Memory B cell (primary cell): ENCODE data around the gene RAB32.

Experiments used
- ATAC-seq: fragments of 150-1000 bp; cut with Tn5 transposase; 2 replicates; pipeline ENCODE4 v1.10.0; 2021; ENCODE audit warnings: low read depth, mild to moderate bottlenecking, moderate library complexity
- DNase-seq, 2 donors: peaks; one replicate each; pipeline ENCODE4 v3.0.0; 2022; ENCODE audit warnings: low spot score in 2 of 2
- H3K27ac Mint-ChIP-seq: one replicate; pipeline ENCODE4 v1.8.0; 2022; ENCODE audit warnings: mild to moderate bottlenecking, moderate library complexity, mixed read lengths
- H3K27me3 Mint-ChIP-seq: one replicate; pipeline ENCODE4 v1.8.0; 2022; ENCODE audit warnings: mixed read lengths
- H3K36me3 Mint-ChIP-seq: one replicate; pipeline ENCODE4 v1.8.0; 2022; ENCODE audit warnings: mild to moderate bottlenecking, mixed read lengths
- H3K4me1 Mint-ChIP-seq: one replicate; pipeline ENCODE4 v1.8.0; 2022; ENCODE audit warnings: mixed read lengths
- H3K4me3 Mint-ChIP-seq: one replicate; pipeline ENCODE4 v1.8.0; 2022; ENCODE audit warnings: mild to moderate bottlenecking, moderate library complexity, mixed read lengths
- H3K9me3 Mint-ChIP-seq: one replicate; pipeline ENCODE4 v1.8.0; 2022; ENCODE audit warnings: mixed read lengths

The RAB32 gene

DNA sequence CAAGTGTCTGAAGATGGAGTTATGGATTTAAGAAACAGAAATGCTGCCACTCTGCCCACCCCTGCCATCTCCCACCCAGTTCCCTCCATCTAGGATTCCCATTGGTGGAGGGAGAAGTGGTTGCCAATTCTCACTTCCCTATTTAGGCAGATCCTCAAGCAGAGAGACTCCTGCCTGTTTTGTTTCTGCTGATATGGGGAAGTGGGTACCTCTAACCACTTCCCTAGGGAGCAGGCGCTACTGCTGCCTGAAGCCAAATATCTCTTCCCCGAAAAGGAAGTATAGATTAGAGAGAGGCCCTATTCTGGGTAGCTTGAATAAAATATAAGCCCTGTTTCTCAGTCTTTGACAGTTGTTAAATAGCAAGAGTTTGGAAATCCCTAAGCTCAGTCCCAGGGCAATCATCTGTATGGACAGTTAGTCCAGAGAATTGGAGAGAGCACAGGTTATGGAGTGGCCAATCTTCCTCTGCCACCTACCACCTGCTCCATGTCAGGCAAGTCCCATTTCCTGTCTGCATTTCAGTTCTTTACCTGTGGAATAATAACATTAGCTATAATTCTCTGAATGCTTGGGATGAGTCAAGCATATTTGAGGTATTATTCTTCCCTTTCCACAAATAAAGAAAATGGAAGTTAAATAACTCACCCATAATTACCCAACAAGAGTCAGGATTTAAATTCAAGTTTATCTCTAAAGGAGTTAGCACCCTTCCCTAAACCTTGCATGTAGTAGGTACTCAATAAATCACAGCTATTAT, 52.5 kb downstream of the RAB32 start:
- no peak overlapping the region for H3K4me3 Mint-ChIP-seq
- H3K36me3 Mint-ChIP-seq = no peaks in the 10 kb centered on the region
- H3K4me1 Mint-ChIP-seq = peaks cover 3% of the 10 kb centered on the region
- peaks cover 1% of the 10 kb centered on the region for H3K9me3 Mint-ChIP-seq
- no peak overlapping the region for H3K27ac Mint-ChIP-seq
- no peak for DNase-seq
- H3K27me3 Mint-ChIP-seq = peaks cover 6% of the 10 kb centered on the region
- no peak for ATAC-seq

- no peak within 1 kb of the TSS for H3K27ac Mint-ChIP-seq
- ATAC-seq = no peak
- no peak within 1 kb of the TSS for H3K4me3 Mint-ChIP-seq
- H3K27me3 Mint-ChIP-seq = peaks cover 7% of the 10 kb centered on the region
- no peaks in the 10 kb centered on the region for H3K36me3 Mint-ChIP-seq
- peaks cover 1% of the 10 kb centered on the region for H3K9me3 Mint-ChIP-seq
- H3K4me1 Mint-ChIP-seq = peaks cover 3% of the 10 kb centered on the region
- no peak for DNase-seq
Measured at GRCh38 chr6:146598772-146599405, 55.3 kb downstream of the RAB32 start, which contains the start of gene ADGB. Gene ADGB (plus strand): TSS chr6:146598972. CDS start chr6:146599041, 69 bp downstream.

GRCh38 chr6:146601352-146601751, 57.7 kb downstream of the RAB32 start:
- no peak for ATAC-seq
- Mint-ChIP-seq H3K27ac (no peak overlapping the region), H3K9me3 (no peaks in the 10 kb centered on the region)

GRCh38 chr6:146602526-146602925, 58.9 kb downstream of the RAB32 start:
- ATAC-seq (no peak), DNase-seq (no peak)
- no peak overlapping the region for H3K4me3 Mint-ChIP-seq
- H3K9me3 Mint-ChIP-seq = peaks cover 2% of the 10 kb centered on the region
- peaks cover 3% of the 10 kb centered on the region for H3K4me1 Mint-ChIP-seq
- no peak overlapping the region for H3K27ac Mint-ChIP-seq
- no peaks in the 10 kb centered on the region for H3K36me3 Mint-ChIP-seq
- peaks cover 7% of the 10 kb centered on the region for H3K27me3 Mint-ChIP-seq

More at GRCh38 chr6:146601352-146601751, 57.7 kb downstream of the RAB32 start:
- no peak for DNase-seq
- Mint-ChIP-seq H3K27me3 (peaks cover 7% of the 10 kb centered on the region), H3K4me1 (peaks cover 3% of the 10 kb centered on the region), H3K4me3 (no peak overlapping the region), H3K36me3 (no peaks in the 10 kb centered on the region)
